ENCODE data around the gene DNMT3L. TPM values are rescaled to one million over a fixed set of nuclear protein-coding genes. Genes with fewer than 3 reads are reported as not detected.
A peak's percentile ranks its signal among the peaks of the same experiment; 100 is the strongest.

Gene DNMT3L
- total and polyA plus RNA-seq, 4 donors: 0.18 to 0.99 (median 0.25) TPM; not detected in 1

- no peak for DNase-seq (ENCODE audit: low spot score)
- Histone ChIP-seq H3K9me3 (ENCODE audit: control insufficient read depth in 4 of 4, low read length in 3 of 4) (no peaks in the 10 kb centered on the region), H3K36me3 (ENCODE audit: control insufficient read depth in 4 of 4, insufficient read depth in 3 of 4, low read depth in 1 of 4, low read length in 3 of 4) (no peaks in the 10 kb centered on the region), H3K9ac (ENCODE audit: low read depth in 1 of 2, low read length in 2 of 2) (no peak overlapping the region), H3K27ac (ENCODE audit: low read depth in 1 of 2, low read length in 2 of 2) (no peak overlapping the region), H3K4me3 (ENCODE audit: low read depth in 1 of 3, low read length in 3 of 3) (no peak overlapping the region), H3K4me1 (ENCODE audit: control insufficient read depth in 4 of 4, insufficient read depth in 4 of 4, low read length in 3 of 4) (no peaks in the 10 kb centered on the region), H3K27me3 (ENCODE audit: control insufficient read depth in 4 of 4, insufficient read depth in 4 of 4, low read length in 3 of 4) (no peaks in the 10 kb centered on the region)
- WGBS: 94% methylated on average over 4 of the region's 4 CpGs
- TF ChIP-seq ATF3 (IDR thresholded peaks at IDR 0.05): no peak
- TF ChIP-seq REST (IDR thresholded peaks at IDR 0.05): no peak
- no peak for TF ChIP-seq TAF1 (conservative IDR thresholded peaks at IDR 0.05)
- TF ChIP-seq YY1 (IDR thresholded peaks at IDR 0.05): no peak
- no peak for TF ChIP-seq HNF4G (IDR thresholded peaks at IDR 0.05)
- no peak for TF ChIP-seq NR2F2 (IDR thresholded peaks at IDR 0.05)
- TF ChIP-seq JUND (IDR thresholded peaks at IDR 0.05): no peak
- TF ChIP-seq MAX (IDR thresholded peaks at IDR 0.05): no peak
- no peak for TF ChIP-seq ZBTB33 (IDR thresholded peaks at IDR 0.05)
Measured at GRCh38 chr21:44263768-44264167, 2.1 kb upstream of the DNMT3L start.

- TF ChIP-seq EGR1 (IDR thresholded peaks at IDR 0.05; ENCODE audit: low read depth in 2 of 2): no peak
- TF ChIP-seq CTCF (IDR thresholded peaks at IDR 0.05; ENCODE audit: low read depth, low read length, missing input control): no peak
- TF ChIP-seq ATF3 (IDR thresholded peaks at IDR 0.05): no peak
- TF ChIP-seq JUND (IDR thresholded peaks at IDR 0.05): no peak
- WGBS: 82% methylated on average over 18 of the region's 18 CpGs
- Histone ChIP-seq H3K36me3 (ENCODE audit: control insufficient read depth in 4 of 4, insufficient read depth in 3 of 4, low read depth in 1 of 4, low read length in 3 of 4) (no peaks in the 10 kb centered on the region), H3K27ac (ENCODE audit: low read depth in 1 of 2, low read length in 2 of 2) (no peak overlapping the region), H3K4me1 (ENCODE audit: control insufficient read depth in 4 of 4, insufficient read depth in 4 of 4, low read length in 3 of 4) (no peaks in the 10 kb centered on the region), H3K4me3 (ENCODE audit: low read depth in 1 of 3, low read length in 3 of 3) (no peak overlapping the region), H3K27me3 (ENCODE audit: control insufficient read depth in 4 of 4, insufficient read depth in 4 of 4, low read length in 3 of 4) (no peaks in the 10 kb centered on the region), H3K9me3 (ENCODE audit: control insufficient read depth in 4 of 4, low read length in 3 of 4) (no peaks in the 10 kb centered on the region), H3K9ac (ENCODE audit: low read depth in 1 of 2, low read length in 2 of 2) (no peak overlapping the region)
- peak; percentile 30 for DNase-seq (ENCODE audit: low spot score)
Measured at GRCh38 chr21:44263221-44263760, 1.6 kb upstream of the DNMT3L start.

Measured in liver (tissue), 9 donors.